ENCODE results near the gene RRP1B.

- TF ChIP-seq EGR1 (IDR thresholded peaks at IDR 0.05) (no peak), EP300 (IDR thresholded peaks at IDR 0.05; ENCODE audit: borderline replicate concordance) (no peak), TAF1 (IDR thresholded peaks at IDR 0.05; ENCODE audit: low read depth) (no peak), REST (IDR thresholded peaks at IDR 0.05; ENCODE audit: low read depth) (no peak), RAD21 (IDR thresholded peaks at IDR 0.05; ENCODE audit: low read depth) (no peak), ZBTB7A (IDR thresholded peaks at IDR 0.05; ENCODE audit: low read depth) (no peak), MAX (IDR thresholded peaks at IDR 0.05) (no peak), CEBPB (IDR thresholded peaks at IDR 0.05) (no peak), YY1 (IDR thresholded peaks at IDR 0.05; ENCODE audit: low read depth) (no peak), TEAD4 (IDR thresholded peaks at IDR 0.05) (no peak), CREB1 (IDR thresholded peaks at IDR 0.05; ENCODE audit: low read depth) (no peak)
Observed at GRCh38 chr21:43721939-43722338, 62.6 kb downstream of the RRP1B start.
